Measurements from ENCODE around the gene SPG7.

The SPG7 gene

DNA sequence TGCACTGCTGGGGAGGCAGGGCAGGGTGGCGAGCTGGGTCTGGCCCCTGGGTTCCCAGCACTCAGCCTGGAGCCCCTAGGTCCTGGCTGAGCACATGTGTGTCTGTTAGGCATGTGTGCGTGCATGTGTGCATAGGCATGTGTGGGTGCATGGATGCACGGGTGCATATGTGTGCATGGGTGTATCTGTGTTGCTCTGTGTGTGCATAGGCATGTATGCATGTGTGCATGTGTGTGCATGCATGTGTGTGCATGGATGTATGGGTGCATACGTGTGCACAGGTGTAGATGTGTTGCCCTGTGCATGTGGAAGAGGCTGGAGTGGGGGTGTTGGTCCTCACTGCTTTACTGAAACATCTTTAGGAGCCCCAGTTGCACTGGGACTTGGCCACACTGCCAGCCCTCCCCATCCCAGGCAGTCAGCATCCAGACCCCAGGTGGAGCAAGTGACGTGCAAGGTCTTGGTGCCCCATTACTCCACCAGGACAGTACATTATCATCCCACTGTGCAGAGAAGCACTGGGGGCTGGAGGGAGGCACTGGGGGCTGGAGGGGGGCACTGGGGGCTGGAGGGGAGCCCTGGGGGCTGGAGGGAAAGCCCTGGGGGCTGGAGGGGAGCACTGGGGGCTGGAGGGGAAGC, 94.9 kb downstream of the SPG7 start:
- H3K27me3 ChIP-seq (ENCODE audit: insufficient read depth, low read length, poor library complexity) = no peaks in the 10 kb centered on the region
- no peak for DNase-seq
- H3K36me3 ChIP-seq (ENCODE audit: insufficient read depth, low read length) = no peaks in the 10 kb centered on the region
- peak overlapping the region; percentile 30; the same call in 1 of the 2 replicates for H2AFZ ChIP-seq (ENCODE audit: low read depth, low read length)
- peak overlapping the region in 1 of 2 experiments; percentile 40; a peak in 2 of 4 replicates for H3K4me3 ChIP-seq (ENCODE audit: low read depth in 1 of 2, low read length in 2 of 2)
- ATAC-seq (ENCODE audit: insufficient read depth, low read depth) = no peak; the same call in 2 of the 3 replicates
- H3K4me2 ChIP-seq (ENCODE audit: insufficient read depth, low read length) = peak overlapping the region; percentile 65
- H3K4me1 ChIP-seq (ENCODE audit: insufficient read depth, low read length) = peaks cover 51% of the 10 kb centered on the region
- peak overlapping the region; percentile 75 for H3K27ac ChIP-seq (ENCODE audit: low read length)
- H3K9me3 ChIP-seq (ENCODE audit: insufficient read depth, low read length, severe bottlenecking) = no peaks in the 10 kb centered on the region
- peak overlapping the region; percentile 24 for H3K9ac ChIP-seq (ENCODE audit: low read depth, low read length)
- H4K20me1 ChIP-seq (ENCODE audit: insufficient read depth, low read length) = 0 out of 2 replicates have a peak, but pooled peaks cover 3% of the 10 kb centered on the region
- no peaks in the 10 kb centered on the region for H3K79me2 ChIP-seq (ENCODE audit: insufficient read depth, low read length)
- TF ChIP-seq CTCF (IDR thresholded peaks at IDR 0.05; ENCODE audit: borderline replicate concordance, extremely low read depth, low read length, poor library complexity, severe bottlenecking) (no peak), EZH2 (IDR thresholded peaks at IDR 0.05; ENCODE audit: borderline replicate concordance, low read depth, low read length, severe bottlenecking) (no peak)

DNA sequence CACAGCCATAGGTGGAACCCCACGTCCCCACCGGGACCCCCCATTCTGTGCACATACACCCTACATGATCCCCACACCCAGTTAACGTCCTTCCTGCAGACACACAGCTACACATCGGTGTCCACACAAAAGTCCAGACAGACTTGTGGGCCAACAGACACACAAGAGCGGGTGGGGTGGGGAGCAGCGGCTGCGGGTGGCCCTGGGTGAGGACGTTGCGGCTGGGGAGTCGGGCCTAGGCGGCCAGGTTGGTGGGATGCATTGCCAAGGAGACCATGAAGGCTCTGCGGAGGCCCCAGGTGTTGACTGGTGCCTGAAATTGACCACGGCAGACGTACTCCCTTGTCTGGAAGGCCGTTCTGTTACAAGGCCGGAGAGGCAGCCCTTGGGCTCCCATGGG, 96.6 kb downstream of the SPG7 start:
- no peaks in the 10 kb centered on the region for H3K36me3 ChIP-seq (ENCODE audit: insufficient read depth, low read length)
- no peaks in the 10 kb centered on the region for H3K27me3 ChIP-seq (ENCODE audit: insufficient read depth, low read length, poor library complexity)
- DNase-seq (no peak), ATAC-seq (ENCODE audit: insufficient read depth, low read depth) (no peak)
- no peak overlapping the region for H3K4me3 ChIP-seq (ENCODE audit: low read depth in 1 of 2, low read length in 2 of 2)
- H4K20me1 ChIP-seq (ENCODE audit: insufficient read depth, low read length) = 0 out of 2 replicates have a peak, but pooled peaks cover 3% of the 10 kb centered on the region
- H3K4me1 ChIP-seq (ENCODE audit: insufficient read depth, low read length) = peaks cover 68% of the 10 kb centered on the region
- no peak overlapping the region for H2AFZ ChIP-seq (ENCODE audit: low read depth, low read length)
- no peak overlapping the region for H3K4me2 ChIP-seq (ENCODE audit: insufficient read depth, low read length)
- H3K27ac ChIP-seq (ENCODE audit: low read length) = peak overlapping the region; percentile 94
- no peaks in the 10 kb centered on the region for H3K79me2 ChIP-seq (ENCODE audit: insufficient read depth, low read length)
- no peak overlapping the region for H3K9ac ChIP-seq (ENCODE audit: low read depth, low read length)
- no peak for TF ChIP-seq EZH2 (IDR thresholded peaks at IDR 0.05; ENCODE audit: borderline replicate concordance, low read depth, low read length, severe bottlenecking)
- no peak for TF ChIP-seq CTCF (IDR thresholded peaks at IDR 0.05; ENCODE audit: borderline replicate concordance, extremely low read depth, low read length, poor library complexity, severe bottlenecking)
- H3K9me3 ChIP-seq (ENCODE audit: insufficient read depth, low read length, severe bottlenecking) = no peaks in the 10 kb centered on the region

GRCh38 chr16:89605186-89605970, 97.2 kb downstream of the SPG7 start:
- H3K9ac ChIP-seq (ENCODE audit: low read depth, low read length) = peak overlapping the region; percentile 65
- ATAC-seq (ENCODE audit: insufficient read depth, low read depth) (no peak), DNase-seq (no peak)
- H3K79me2 ChIP-seq (ENCODE audit: insufficient read depth, low read length) = no peaks in the 10 kb centered on the region
- no peaks in the 10 kb centered on the region for H3K27me3 ChIP-seq (ENCODE audit: insufficient read depth, low read length, poor library complexity)
- no peak overlapping the region for H2AFZ ChIP-seq (ENCODE audit: low read depth, low read length)
- no peaks in the 10 kb centered on the region for H3K36me3 ChIP-seq (ENCODE audit: insufficient read depth, low read length)
- TF ChIP-seq CTCF (IDR thresholded peaks at IDR 0.05; ENCODE audit: borderline replicate concordance, extremely low read depth, low read length, poor library complexity, severe bottlenecking) (no peak), EZH2 (IDR thresholded peaks at IDR 0.05; ENCODE audit: borderline replicate concordance, low read depth, low read length, severe bottlenecking) (no peak)
- no peak overlapping the region for H3K4me3 ChIP-seq (ENCODE audit: low read depth in 1 of 2, low read length in 2 of 2)
- H3K4me2 ChIP-seq (ENCODE audit: insufficient read depth, low read length) = 0 out of 2 replicates have a peak overlapping the region, but pooled peaks have one; percentile 17
- peak overlapping the region; percentile 94 for H3K27ac ChIP-seq (ENCODE audit: low read length)
- 0 out of 2 replicates have a peak, but pooled peaks cover 3% of the 10 kb centered on the region for H4K20me1 ChIP-seq (ENCODE audit: insufficient read depth, low read length)
- no peaks in the 10 kb centered on the region for H3K9me3 ChIP-seq (ENCODE audit: insufficient read depth, low read length, severe bottlenecking)
- peaks cover 71% of the 10 kb centered on the region for H3K4me1 ChIP-seq (ENCODE audit: insufficient read depth, low read length)
